HG03108 (cell line): ENCODE data around the gene PPP6R2.
A peak's percentile ranks its signal among the peaks of the same experiment; 100 is the strongest.

Source experiments
- ATAC-seq: cut with Tn5 transposase; IDR thresholded peaks from one replicate; pipeline ENCODE4 v1.9.1; 2021; ENCODE audit warnings: moderate library complexity; ENCODE audit not compliant: unreplicated experiment

PPP6R2 gene

DNA sequence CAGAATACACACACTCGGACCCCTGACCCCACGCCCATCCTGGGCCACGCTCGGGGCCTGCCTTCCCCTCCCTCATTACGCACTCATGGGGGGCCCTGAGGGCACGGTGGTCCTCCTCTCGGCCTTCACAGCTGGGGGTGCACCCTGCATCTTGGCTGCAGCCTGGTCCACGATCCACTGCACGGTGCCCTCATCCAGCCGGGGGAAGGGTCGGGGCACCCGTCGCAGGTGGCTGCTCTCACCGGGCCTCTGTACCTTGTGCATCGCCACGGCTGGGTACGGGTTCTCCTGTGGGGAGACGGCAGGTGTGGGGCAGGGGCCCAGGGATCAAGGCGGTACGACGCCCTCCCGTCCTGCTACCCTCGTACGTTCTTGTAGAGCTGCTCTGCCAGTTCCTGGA lies 121.3 kb downstream of the PPP6R2 start:
- no peak for ATAC-seq

DNA sequence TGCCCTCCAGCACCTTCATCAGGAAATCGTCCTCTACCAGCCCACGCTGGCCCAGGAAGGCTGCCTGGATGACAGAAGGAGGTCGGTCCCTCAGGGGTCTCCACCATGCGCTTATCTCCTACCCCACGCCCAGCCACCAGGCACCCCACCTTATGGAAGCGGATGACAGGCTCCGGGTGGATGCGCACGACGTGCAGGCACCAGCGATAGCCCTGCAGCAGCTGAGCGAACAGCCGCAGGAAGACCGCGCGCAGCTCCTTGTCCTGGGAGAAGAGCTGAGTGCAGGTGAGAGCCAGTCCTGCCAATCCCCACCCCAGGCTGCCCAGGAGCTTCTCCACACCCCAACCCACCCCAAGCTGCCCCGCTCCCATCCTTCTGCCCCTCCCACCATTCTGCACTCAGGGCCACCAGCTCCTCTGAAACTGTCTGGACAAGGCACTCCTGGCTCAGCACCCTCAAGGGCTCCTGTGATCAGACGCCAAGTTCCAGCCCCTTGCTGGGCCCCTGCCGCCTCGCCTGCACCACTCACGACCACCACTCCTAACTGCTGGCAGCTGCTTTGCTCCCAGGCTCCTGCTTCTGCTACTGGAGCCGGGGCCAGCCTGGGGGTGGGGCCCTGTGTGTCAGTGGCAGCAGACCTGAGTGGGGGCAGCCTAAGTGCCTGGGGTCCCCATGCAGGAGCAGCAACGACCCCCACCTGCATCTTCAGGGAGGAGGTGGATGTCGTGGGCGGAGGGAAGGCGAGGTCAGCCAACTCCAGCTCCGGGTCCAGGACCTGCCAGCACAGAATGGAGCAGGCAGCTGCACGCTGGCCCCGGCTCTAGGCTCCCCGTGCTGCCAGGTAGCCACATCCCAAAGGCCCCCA lies 122.2 kb downstream of the PPP6R2 start:
- no peak for ATAC-seq

DNA sequence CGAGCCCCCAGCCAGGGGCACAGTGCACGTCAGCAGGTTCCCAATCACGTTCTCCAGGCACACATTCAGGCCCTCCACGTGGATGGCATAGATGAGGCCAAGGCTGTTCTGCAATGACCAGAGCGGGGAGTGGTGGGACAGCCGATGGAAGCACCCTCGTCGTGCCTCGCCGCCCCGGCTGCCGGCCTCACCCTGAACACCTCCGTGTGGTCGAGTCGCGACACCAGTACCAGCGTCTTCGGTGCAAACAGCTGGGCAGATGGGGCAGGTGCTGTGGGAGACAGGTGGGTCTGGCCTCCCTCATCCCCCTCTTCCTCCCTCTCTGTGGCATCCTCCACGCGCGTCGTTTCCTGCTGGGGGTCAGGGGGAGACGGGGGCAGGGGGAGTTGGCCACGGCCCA lies 124.2 kb downstream of the PPP6R2 start:
- ATAC-seq, result no peak

DNA sequence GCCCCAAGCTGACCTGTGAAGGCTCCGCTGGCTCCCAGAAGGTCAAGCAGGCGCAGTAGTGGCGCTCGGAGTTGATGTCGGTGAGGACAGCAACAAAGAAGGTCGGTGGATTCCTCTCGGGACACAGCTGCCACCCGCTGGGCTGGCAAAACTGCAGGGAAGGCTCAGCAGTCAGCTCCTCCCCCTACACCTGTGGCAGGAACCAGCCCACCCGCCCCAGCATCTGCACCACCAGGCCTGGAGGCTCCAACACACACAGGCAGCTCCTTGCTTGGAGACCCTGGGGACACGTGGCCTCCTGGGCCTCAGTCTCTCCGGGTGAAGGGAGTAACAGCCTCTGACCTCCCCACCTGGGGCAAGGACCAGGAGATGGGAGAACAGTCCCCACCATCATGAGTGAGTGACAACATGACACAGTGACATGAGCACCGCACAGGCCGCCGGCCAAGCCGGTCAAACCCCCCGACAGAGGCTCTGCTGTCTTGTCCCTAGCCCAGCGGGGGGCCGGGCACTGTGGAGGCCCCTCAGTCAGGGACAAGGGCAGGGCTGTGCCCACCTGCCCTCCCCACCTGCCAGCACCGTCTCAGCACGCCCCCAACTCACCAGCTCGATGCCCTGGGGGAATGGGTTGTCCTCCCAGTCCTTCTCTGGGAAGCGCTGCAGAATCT lies 124.8 kb downstream of the PPP6R2 start:
- no peak for ATAC-seq

DNA sequence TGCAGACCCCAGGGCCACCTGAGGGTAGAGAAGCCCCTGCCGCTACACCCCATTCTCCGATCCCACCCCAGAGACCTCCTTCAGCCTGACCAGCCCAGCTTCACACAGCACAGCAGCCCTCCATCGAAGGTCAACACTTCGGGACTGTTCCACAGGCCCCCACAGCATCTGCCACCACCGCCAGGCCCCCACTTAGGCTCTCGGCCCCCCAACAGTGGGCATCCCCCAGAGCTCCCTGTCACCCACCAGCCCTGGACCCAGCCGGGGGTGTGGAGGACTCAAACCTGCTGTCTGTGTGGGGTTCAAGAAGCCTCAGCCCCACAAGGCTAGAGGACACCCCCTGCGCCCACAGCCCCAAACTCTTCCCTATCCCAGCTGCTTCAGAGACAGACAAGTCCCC lies 125.5 kb downstream of the PPP6R2 start:
- ATAC-seq, result no peak

DNA sequence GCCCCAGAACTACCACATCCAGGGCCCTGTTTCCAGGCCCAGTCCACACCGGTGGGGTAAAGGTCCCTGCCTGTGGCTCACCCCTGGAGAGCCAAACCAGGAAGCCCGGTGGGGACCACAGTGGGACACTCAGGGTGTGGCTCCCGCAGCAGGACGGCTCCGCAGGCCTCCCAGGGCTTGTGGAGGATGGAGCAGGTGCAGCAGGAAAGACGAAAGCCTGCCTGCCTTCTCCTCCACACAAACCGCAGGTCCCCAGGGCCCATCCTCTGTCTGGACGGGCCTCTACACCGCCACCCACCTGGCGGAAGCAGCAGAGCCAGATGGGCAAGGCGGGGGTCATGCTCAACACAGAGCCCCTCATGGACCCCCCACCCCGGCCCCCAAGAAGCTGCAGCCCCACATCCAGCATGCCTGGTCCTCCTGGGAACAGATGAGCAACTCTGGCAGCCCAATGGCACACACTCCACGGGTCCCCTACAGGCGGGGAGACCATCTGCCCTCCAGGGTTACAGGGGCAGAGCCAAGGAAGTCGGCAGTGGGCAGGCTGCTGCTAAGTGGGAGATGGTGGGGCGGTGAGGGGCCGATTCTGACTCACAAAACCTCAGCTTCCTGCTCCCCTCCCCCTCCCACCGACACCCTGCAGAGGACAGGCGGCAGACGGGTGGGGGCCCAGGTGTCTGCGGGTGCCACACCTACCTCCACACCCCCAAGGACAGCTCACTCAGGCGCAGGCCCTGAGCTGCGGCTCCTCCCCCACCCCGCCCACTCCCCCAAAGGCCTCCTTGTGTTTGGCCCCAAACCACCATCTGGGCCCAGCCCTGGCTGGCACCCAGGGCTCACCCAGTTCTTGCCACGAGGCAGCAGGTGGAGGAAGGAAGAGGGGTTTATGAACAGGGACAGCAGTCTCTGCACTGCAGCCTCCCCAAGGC lies 126.5 kb downstream of the PPP6R2 start:
- ATAC-seq, result peak; percentile 48

DNA sequence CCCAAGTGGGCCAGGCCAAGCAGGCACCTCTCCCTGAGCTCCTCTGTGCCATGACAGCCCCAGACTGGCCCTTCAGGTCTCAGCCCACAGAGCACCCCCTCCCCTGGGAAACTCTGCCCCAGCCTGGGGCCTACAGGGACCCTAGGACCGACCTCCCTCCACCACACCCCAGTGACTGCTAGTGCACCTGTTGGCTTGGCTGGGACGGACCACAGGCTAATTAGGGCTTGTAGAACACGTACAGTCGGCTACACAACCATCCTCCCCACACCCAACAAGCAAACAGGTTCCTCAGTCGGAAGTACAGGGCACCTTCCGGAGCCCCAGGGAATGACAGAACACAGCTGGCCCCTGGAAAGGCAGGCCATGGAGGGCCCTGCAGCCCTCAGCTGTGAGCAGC lies 127.4 kb downstream of the PPP6R2 start:
- ATAC-seq, result peak; percentile 4

DNA sequence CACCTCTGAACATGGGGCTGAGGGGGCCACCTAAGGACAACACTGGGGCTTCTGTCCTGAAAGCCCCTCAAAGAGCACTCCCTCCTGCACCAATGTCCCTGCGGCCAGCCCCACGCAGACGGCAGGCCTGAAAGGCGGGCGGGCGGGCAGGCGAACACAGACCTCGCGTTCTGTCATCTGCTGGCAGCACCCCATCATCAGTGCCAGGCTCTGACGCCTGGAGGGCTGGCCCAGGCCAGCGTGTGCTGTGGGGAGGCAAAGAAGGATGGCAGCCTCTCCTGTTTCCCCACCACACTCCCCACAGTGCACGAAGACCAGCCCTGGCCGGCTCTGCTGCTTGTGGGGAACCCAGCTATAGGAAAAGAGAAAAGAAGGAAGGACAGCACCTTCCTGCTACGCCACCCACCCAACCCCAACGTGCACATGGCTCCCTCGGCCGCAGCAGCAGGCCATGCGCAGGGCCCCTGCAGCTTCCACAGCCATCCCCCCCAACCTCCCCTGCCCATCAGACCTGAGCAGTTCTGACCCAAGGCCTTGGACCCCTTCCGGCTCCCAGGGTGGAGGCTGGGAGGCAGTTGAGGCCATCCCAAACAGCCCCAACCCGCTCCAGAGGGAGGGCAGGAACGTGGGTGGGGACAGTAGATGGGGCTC lies 128.2 kb downstream of the PPP6R2 start:
- no peak for ATAC-seq

DNA sequence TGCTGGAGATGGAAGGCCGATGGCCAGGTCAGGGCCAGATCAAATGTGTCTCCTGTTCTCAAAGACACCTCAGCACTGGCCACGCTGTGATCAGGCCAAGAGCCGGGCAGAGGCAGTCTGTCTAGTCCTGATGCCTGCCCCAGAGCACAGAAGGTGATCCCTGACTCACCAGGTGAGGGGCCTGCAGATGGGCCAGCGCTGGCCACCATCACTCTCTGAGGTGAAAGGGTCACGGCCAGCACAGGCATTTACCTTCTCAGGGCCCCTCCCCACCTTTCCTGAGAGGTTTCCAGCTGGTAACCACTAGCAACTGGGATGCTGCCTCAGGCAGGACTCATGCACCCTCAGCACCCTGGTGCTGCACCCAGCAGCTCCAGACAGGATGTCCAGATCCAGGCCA lies 128.8 kb downstream of the PPP6R2 start:
- no peak for ATAC-seq

DNA sequence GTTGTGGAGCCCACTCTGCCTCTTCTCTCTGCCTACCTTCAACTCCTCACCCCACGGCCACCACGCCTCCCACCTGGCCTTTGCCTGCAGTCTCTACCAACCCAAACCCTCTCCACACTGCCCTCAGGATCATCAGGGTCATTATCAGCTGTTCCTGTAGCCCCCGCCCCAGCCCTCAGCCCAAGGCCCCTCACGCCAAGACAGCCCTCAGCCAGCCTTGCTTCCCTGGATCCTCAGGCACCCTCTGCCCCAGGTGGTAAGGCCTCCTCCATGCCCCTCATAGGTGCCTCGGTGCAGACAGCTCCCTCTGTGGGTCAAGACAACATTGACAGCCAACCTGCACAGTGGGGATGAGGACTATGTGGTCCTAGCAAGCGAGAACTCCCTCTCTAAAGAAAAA lies 130.0 kb downstream of the PPP6R2 start:
- no peak for ATAC-seq

DNA sequence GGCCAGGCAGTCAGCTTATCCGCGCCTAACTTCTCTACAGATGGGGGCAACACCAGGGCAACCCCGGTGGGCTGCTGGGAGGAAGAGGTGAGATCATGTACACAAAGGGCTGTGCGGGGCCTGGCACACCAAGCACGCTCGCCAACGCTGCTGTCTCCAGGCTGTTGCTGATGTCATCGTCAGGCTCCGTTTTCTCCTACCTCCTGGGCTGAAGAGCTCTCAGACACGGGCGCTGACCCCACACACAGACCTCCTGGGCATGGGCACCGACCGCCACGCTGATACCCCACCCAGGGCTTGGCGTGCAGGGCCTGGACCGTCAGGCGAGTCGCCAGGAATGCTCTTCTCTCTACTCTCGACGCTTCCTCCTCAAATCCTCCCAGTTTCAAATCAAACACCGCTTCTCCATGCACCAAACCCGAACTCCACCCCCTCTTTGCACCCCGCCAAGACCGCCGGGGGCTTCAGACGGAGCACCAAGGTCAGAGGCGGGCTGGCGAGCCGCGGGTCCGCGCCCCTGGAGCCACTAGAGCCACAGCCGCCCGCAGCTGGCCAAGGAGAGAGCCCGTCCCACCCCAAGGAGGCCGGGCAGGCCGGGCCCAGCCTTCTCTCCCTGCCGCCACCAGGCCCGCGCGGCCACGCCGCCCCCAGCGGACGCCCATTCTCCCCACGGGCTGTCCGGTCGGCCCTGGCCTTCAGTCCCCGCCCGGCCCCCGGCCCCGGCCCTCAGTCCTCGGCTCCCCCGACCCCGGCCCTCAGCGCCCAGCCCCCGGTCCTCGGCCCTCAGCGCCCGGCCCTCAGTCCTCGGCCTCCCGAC lies 130.9 kb downstream of the PPP6R2 start:
- no peak for ATAC-seq

DNA sequence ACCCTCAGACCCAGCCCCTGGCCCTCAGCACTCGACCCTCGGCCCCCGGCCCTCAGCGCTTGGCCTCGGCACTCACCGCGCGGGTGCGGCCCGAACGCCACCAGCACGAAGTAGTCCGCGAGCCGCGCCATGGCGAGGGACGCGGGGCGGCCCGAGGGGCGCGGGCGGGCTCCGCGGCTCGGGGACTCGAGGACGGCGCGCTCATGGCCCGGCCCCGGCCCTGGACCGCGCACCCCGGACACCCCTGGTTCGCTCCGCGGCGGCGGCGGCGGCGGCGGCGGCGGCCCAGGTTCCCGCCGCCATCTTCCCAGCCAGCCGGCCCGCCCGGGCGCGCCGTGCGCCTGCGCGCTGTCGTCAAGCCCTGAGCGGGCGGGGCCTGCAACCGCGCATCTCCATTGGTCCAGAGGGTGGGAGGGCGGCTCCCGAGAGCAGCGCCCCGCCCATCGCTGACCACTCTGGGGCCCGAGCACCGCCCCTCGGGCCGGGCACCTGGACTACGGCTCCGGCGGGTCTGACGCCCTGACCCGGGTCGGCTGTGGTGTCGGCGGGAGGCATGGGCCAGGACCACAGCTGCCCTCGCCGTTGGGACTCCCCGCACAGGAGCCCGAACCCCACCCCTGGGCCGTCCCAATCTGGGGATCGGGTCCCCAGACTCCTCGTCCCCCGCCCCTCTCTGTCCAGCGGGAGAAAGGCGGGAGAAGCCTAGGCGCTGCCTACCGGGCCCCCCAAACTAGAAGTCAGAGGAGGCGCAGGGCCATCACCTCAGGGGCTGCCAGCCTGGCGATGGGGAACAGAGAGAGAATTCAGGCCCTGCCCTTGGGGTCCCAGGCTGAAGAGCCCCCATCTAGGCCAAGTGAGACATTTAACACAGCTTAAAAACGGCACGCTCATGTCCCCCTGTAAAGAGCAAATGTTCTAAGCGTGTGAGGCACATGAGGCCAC lies 131.9 kb downstream of the PPP6R2 start, which contains the start of gene SBF1:
SBF1 (minus strand) TSS at position 326 of the 942 bp plus-strand sequence; CDS start at position 131, 195 bp downstream.
- peak; percentile 78 for ATAC-seq

DNA sequence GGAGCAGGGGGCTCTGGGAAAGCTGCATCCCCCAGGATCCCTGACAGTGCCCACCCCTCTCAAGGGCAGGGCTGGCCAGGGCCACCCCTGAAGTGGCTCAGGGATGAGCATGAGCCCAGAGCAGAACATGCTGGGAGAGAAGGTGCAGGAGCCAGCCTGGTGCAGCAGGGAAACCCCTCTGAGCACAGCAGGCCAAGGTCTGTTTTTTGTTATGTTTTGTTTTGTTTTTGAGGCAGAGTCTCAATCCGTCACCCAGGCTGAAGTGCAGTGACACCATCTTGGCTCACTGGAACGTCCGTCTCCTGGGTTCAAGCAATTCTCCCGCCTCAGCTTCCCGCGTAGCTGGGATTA lies 132.5 kb downstream of the PPP6R2 start:
- no peak for ATAC-seq

DNA sequence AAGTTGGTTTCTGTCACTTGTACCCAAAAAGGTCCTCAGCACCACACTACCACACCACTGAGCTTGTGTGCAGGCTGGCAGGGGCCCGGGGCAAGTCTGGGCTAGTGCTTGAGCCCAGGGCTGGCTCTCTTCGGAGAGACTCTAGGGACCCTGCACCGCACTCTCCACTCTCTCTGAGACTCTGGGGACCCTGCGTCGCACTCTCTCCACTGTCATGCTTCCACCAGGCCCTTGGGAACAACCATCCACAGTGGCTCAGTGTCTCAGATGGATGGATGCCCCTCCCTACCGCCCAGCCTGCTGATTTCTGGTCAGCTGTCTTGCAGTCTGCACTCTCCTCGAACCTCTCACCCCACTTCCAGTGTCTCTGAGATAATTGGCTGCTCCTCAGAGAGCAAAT lies 133.7 kb downstream of the PPP6R2 start:
- ATAC-seq, result no peak

DNA sequence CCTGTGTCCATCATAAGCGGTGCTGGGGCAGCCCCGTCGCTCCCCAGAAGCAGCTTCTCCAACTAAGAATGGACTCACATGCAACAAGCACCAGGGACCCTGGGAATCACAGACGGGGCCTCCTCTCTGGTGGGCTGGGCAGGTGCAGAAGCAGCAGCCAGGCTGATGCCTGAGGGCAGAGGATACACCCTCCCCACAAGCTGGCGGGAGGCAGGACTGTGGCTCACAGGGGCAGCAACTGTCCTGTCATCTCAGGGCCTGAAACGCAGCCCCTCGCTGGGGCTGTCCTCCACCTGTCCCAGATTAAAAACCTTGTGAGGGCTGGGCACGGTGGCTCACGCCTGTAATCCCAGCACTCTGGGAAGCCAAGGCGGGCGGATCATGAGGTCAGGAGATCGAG lies 134.8 kb downstream of the PPP6R2 start:
- ATAC-seq, result no peak

DNA sequence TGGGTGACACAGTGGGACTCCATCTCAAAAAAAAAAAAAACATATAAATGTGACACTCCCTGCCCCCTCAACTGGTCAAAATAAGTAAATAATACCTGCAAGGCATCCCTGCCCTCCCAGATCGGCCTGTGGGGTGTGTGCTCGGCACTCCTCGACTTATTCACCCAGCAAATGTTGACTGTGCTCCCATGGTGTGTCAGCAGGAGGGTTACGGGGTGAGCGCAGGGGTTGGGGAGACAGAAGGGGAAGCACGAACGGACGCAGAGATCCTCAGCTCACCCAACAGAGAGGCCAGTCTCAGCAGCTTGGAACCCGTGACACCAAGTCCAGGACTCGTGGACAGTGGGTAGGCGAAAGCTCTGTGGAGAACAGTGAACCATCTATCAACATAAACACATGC lies 136.6 kb downstream of the PPP6R2 start:
- no peak for ATAC-seq

DNA sequence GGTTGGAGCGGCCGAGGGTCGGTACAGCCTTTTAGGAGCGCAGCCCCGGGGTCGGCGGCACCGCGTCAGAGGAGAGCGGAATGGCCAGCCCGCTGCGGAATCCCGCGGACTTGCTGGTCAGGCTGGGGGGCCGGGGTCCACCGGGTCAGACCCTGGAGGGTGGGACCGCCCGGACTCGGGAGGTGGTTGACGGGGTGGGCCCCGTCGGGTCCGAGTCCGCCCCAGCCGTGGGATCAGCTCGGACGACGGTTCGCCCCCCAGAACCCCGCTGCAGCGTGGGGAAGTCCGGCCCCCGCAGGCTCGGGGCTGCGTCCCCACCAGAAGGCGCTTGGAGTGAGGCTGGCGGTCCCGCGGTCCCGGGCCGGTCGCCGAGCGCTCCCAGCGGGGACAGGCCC lies 137.9 kb downstream of the PPP6R2 start:
- no peak for ATAC-seq

DNA sequence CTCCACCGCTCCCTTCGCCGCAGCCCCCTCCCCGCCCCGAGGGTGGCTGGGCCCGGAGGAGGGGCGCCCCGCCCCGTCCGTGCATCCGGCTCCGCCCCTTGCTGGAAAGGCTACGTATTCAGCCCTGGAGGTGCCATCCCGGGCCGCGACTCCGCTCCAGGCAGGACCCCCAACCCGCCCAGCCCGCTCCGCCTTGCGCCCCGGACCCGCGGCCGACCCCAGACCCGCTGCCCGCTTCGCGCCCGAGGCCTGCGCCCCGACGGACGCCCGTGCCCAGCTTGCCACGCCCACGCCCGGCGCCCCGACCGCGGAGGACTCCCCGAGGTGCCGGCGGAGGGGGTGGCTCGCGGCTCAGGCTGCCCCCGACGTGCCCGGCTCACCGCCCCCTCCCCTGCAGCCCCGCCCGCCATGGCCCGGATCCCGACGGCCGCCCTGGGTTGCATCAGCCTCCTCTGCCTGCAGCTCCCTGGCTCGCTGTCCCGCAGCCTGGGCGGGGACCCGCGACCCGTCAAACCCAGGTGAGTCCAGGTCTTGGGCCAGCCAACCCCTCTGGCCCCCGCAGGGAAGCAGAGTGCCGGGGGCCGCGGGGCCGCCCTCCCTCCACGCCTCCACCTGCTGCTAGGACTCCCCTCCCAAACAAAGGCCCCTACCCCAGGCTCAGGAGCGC lies 138.4 kb downstream of the PPP6R2 start, which contains the start of gene ADM2:
ADM2 (plus strand) TSS at position 104 of the 667 bp plus-strand sequence; CDS start at position 409, 305 bp downstream.
- ATAC-seq, result no peak
